K562 (cell line): ENCODE results near the gene TBCEL. TPM values are rescaled to one million over a fixed set of nuclear protein-coding genes. Genes with fewer than 3 reads are reported as not detected.
A peak's percentile ranks its signal among the peaks of the same experiment; 100 is the strongest.

Experiments
- ATAC-seq: fragments of 200-7000 bp; cut with Tn5 transposase; 3 replicates; pipeline ENCODE4 v1.9.1; 2020; ENCODE audit warnings: moderate library complexity
- BruUV-seq: library from RNA; stranded (reverse); fragments of 400-500 nt; replicated peaks from 2 replicates; lab custom pipeline; 2021; lab: Mats Ljungman, UMichigan
- CTCF ChIA-PET: fragments of 300-600 bp; formaldehyde crosslinking; extraction: SDS; loops from one replicate; lab custom pipeline; 2021; ENCODE audit warnings: low intra/inter-chr PET ratio; lab: Yijun Ruan, JAX
- POLR2A ChIA-PET: fragments of 300-600, 350-650 bp; sonication (Branson Sonifier 250); formaldehyde crosslinking; extraction: SDS; loops from one replicate; lab custom pipeline; 2021; ENCODE audit warnings: antibody characterized with exemption, inconsistent platforms; lab: Yijun Ruan, JAX
- DNase-seq, 4 experiments: peaks; one replicate each; pipeline versions ENCODE4 v3.0.0 to v3.0.0-alpha.2; 2011 to 2018; ENCODE audit warnings: low spot score in 3 of 4, mixed read lengths in 3 of 4; ENCODE audit errors: extremely low read depth in 1 of 4
- FAIRE-seq: peaks from 2 replicates; lab custom pipeline; 2011; peaks lifted over from hg19 to GRCh38; lab: Jason Lieb, UNC
- H2AFZ ChIP-seq: 2 replicates; pipeline ENCODE4 v1.6.0; 2011; ENCODE audit warnings: low read depth, low read length, control low read depth, inconsistent platforms
- H3K27ac ChIP-seq: fragments of 200-600 bp; 3 replicates; pipeline ENCODE4 v1.8.0; 2011; ENCODE audit warnings: low read depth, mild to moderate bottlenecking, control low read depth, inconsistent platforms, low read length, moderate library complexity, mixed read lengths; ENCODE audit errors: extremely low read depth
- H3K27me3 ChIP-seq, 2 experiments: fragments of 300-600 bp in 1 of 2; 2 replicates in 1 of 2; 3 replicates in 1 of 2; pipeline versions ENCODE4 v1.6.0 to v1.8.0; 2011; ENCODE audit warnings: inconsistent platforms in 2 of 2, low read length in 2 of 2, mild to moderate bottlenecking in 1 of 2, mixed read lengths in 1 of 2, moderate library complexity in 1 of 2; ENCODE audit not compliant: control insufficient read depth in 2 of 2, insufficient read depth in 2 of 2
- H3K36me3 ChIP-seq: fragments of 300-600 bp; 3 replicates; pipeline ENCODE4 v1.8.0; 2011; ENCODE audit warnings: mild to moderate bottlenecking, low read length, inconsistent platforms; ENCODE audit not compliant: control insufficient read depth, insufficient read depth
- H3K4me1 ChIP-seq, 2 experiments: fragments of 200-600 bp in 1 of 2; replicated peaks in 1 of 2; 2 replicates in 1 of 2; 3 replicates in 1 of 2; pipeline versions ENCODE4 v1.5.1 to v1.8.0; 2011; ENCODE audit warnings: inconsistent platforms in 2 of 2, low read length in 2 of 2, mild to moderate bottlenecking in 1 of 2, mixed read lengths in 1 of 2, moderate library complexity in 1 of 2; ENCODE audit not compliant: control insufficient read depth in 2 of 2, insufficient read depth in 2 of 2
- H3K4me2 ChIP-seq: 2 replicates; pipeline ENCODE4 v1.6.1; 2011; ENCODE audit warnings: low read length, control low read depth, inconsistent platforms, mixed read lengths; ENCODE audit not compliant: insufficient read depth
- H3K4me3 ChIP-seq: fragments of 200-600 bp; sonication (generic), shearing (Covaris generic); 2 replicates; pipeline ENCODE4 v1.5.1; 2016; ENCODE audit warnings: control low read depth, inconsistent platforms
- H3K79me2 ChIP-seq: fragments of 200-600 bp; 3 replicates; pipeline ENCODE4 v1.8.0; 2011; ENCODE audit warnings: low read length, inconsistent platforms; ENCODE audit not compliant: control insufficient read depth, insufficient read depth
- H3K9ac ChIP-seq, 2 experiments: 2 replicates each; pipeline versions ENCODE4 v1.6.0 to v1.6.1; 2011; ENCODE audit warnings: low read depth in 2 of 2, low read length in 2 of 2, control low read depth in 1 of 2, inconsistent platforms in 1 of 2, mild to moderate bottlenecking in 1 of 2, mixed read lengths in 1 of 2; ENCODE audit not compliant: insufficient read depth in 1 of 2
- H3K9me1 ChIP-seq: one replicate; pipeline ENCODE4 v1.6.0; 2011; ENCODE audit warnings: inconsistent platforms, mild to moderate bottlenecking, low read length, moderate library complexity; ENCODE audit not compliant: control insufficient read depth, insufficient read depth
- H3K9me3 ChIP-seq: replicated peaks from 2 replicates; pipeline ENCODE4 v1.5.1; 2011; ENCODE audit warnings: low read depth, low read length, inconsistent platforms; ENCODE audit not compliant: control insufficient read depth, insufficient read depth
- H4K20me1 ChIP-seq: replicated peaks from 2 replicates; pipeline ENCODE4 v1.6.1; 2011; ENCODE audit warnings: low read length, inconsistent platforms, mixed read lengths; ENCODE audit not compliant: control insufficient read depth, insufficient read depth
- ARID3B ChIP-seq: fragments of 250-450 bp; sonication (Bioruptor Pico); IDR thresholded peaks from 2 replicates; pipeline ENCODE4 v1.4.0; 2020; ENCODE audit warnings: borderline replicate concordance
- BRD9 ChIP-seq: fragments of 450-650 bp; IDR thresholded peaks from 2 replicates; pipeline ENCODE4 v1.6.1; 2018; ENCODE audit warnings: low read depth; ENCODE audit not compliant: partially characterized antibody
- SOX6 ChIP-seq: fragments of 450-650 bp; IDR thresholded peaks from 2 replicates; pipeline ENCODE4 v1.6.1; 2014; ENCODE audit warnings: mild to moderate bottlenecking
- TAF1 ChIP-seq: IDR thresholded peaks from 2 replicates; pipeline ENCODE4 v1.6.1; 2011; ENCODE audit warnings: mild to moderate bottlenecking, low read length, moderate library complexity; ENCODE audit not compliant: insufficient read depth, control insufficient read depth, severe bottlenecking; ENCODE audit errors: extremely low read depth
- ZNF707 ChIP-seq: fragments of 250-450 bp; sonication (Bioruptor Pico); conservative IDR thresholded peaks from 2 replicates; pipeline ENCODE4 v1.8.0; 2022; ENCODE audit warnings: inconsistent platforms, mild to moderate bottlenecking, moderate library complexity
- ZNF764 ChIP-seq: fragments of 250-450 bp; sonication (Bioruptor Pico); IDR thresholded peaks from 2 replicates; pipeline ENCODE4 v1.4.0; 2020; ENCODE audit warnings: low read depth, mild to moderate bottlenecking, moderate library complexity
- WGBS: fragments of 100-300 bp; shearing (Covaris generic); methylation state at CpG from one replicate; pipeline ENCODE4 v1.1.6; 2016; ENCODE audit warnings: low coverage, mixed read lengths; ENCODE audit not compliant: insufficient coverage; ENCODE audit errors: missing lambda C conversion rate; 5-methylcytosine and 5-hydroxymethylcytosine counted together
- in situ Hi-C: fragments of 300-500 bp; cut with MboI; formaldehyde crosslinking; loops from 4 replicates; pipeline ENCODE4 v1.15.0; 2018; ENCODE audit warnings: inconsistent platforms, mixed read lengths
- intact Hi-C: fragments of 100-400 bp; cut with micrococcal nuclease; formaldehyde crosslinking; loops from 2 replicates; pipeline ENCODE4 v1.14.2; 2022
- polyA plus RNA-seq, 8 experiments: library from polyadenylated mRNA; depleted of rRNA in 4 of 8; stranded (reverse) in 5 of 8; unstranded in 3 of 8; fragments of >200 nt; fragmentation: Nextera tagmentation in 2 of 8; fragmentation: Illumina TruSeq in 1 of 8; extraction: Ambion mirVana in 2 of 8; extraction: Trizol in 1 of 8; gene quantifications; 2 replicates each; pipeline versions ENCODE4 v1.2.1 to v1.2.3, GENCODE V29; 2011 to 2014; ENCODE audit warnings: inconsistent platforms in 1 of 8, missing spikeins in 1 of 8
- total RNA-seq, 7 experiments: library from RNA; depleted of rRNA in 6 of 7; stranded (reverse); fragments of >200 nt in 6 of 7; fragmentation: Illumina TruSeq in 2 of 7; extraction: Trizol in 2 of 7; gene quantifications; 2 replicates each; pipeline versions ENCODE4 v1.2.1 to v1.2.3, GENCODE V29; 2011 to 2021; ENCODE audit warnings: low replicate concordance in 1 of 7

Gene TBCEL
- total and polyA plus RNA-seq, 9 of the 15 experiments (the other 6 are each of a cell fraction or from before 2014, with no cell fraction given): 0.39 to 2.3 (median 1.4) TPM

- H3K9me3 ChIP-seq: no peaks in the 10 kb centered on the region
- H2AFZ ChIP-seq: no peak overlapping the region
- intact Hi-C loops: no loop called here
- in situ Hi-C loops: no loop called here
- no peak overlapping the region for H3K9ac ChIP-seq
- POLR2A ChIA-PET: no interaction called here
- H3K27ac ChIP-seq: no peak overlapping the region
- CTCF ChIA-PET: no interaction called here
- no peaks in the 10 kb centered on the region for H3K79me2 ChIP-seq
- 0% methylated on average over 1 of the region's 1 CpG for WGBS
- H3K9me1 ChIP-seq: no peaks in the 10 kb centered on the region
- DNase-seq: peak in 1 of 4 experiments; percentile 14
- no peak overlapping the region for H3K4me2 ChIP-seq
- no peak for FAIRE-seq
- peaks cover 5 to 6% of the 10 kb centered on the region in 2 experiments; a peak in 2 of 5 replicates for H3K27me3 ChIP-seq
- BruUV-seq: no TSS peak
- no peaks in the 10 kb centered on the region for H3K4me1 ChIP-seq
- no peak for ATAC-seq
- H3K36me3 ChIP-seq: no peaks in the 10 kb centered on the region
- TF ChIP-seq TAF1: no peak
- no peak for TF ChIP-seq ARID3B (CRISPR knock-in tag)
- no peak for TF ChIP-seq ZNF764
- no peak for TF ChIP-seq BRD9
- TF ChIP-seq, all 486 proteins: peak for 0
- no peaks in the 10 kb centered on the region for H4K20me1 ChIP-seq
- H3K4me3 ChIP-seq: no peak overlapping the region
Observed at GRCh38 chr11:121119440-121119839, 95.5 kb downstream of the TBCEL start.

GRCh38 chr11:121122328-121122727 lies 98.4 kb downstream of the TBCEL start:
- FAIRE-seq: no peak
- H3K4me2 ChIP-seq: no peak overlapping the region
- H3K27ac ChIP-seq: no peak overlapping the region
- no peak overlapping the region for H2AFZ ChIP-seq
- H3K4me3 ChIP-seq: no peak overlapping the region
- H3K36me3 ChIP-seq: no peaks in the 10 kb centered on the region
- no peaks in the 10 kb centered on the region for H3K4me1 ChIP-seq
- POLR2A ChIA-PET: no interaction called here
- no peaks in the 10 kb centered on the region for H3K79me2 ChIP-seq
- DNase-seq: no peak
- no peak overlapping the region for H3K9ac ChIP-seq
- CTCF ChIA-PET: no interaction called here
- BruUV-seq: no TSS peak
- intact Hi-C loops: no loop called here
- no peaks in the 10 kb centered on the region for H3K9me3 ChIP-seq
- ATAC-seq: no peak
- peaks cover 8 to 16% of the 10 kb centered on the region in 2 experiments; a peak in 3 of 5 replicates for H3K27me3 ChIP-seq
- TF ChIP-seq SOX6 (no peak), ZNF707 (CRISPR knock-in tag) (peak; percentile 92)
- H4K20me1 ChIP-seq: no peaks in the 10 kb centered on the region
- H3K9me1 ChIP-seq: no peaks in the 10 kb centered on the region
- WGBS: 3% methylated on average over 3 of the region's 3 CpGs
- in situ Hi-C loops: no loop called here
